BJ (cell line): ENCODE data around the gene ARFGEF3. TPM values are rescaled to one million over a fixed set of nuclear protein-coding genes. Genes with fewer than 3 reads are reported as not detected.

ENCODE experiments used
- CTCF ChIA-PET: fragments of 350-600 bp; formaldehyde crosslinking; extraction: SDS; loops from one replicate; lab custom pipeline; 2021; ENCODE audit warnings: antibody characterized with exemption, inconsistent platforms; lab: Yijun Ruan, JAX
- POLR2A ChIA-PET: fragments of 300-600 bp; sonication (Branson Sonifier 250); formaldehyde crosslinking; extraction: SDS; loops from one replicate; lab custom pipeline; 2021; ENCODE audit warnings: antibody characterized with exemption; lab: Charles Lee
- DNase-seq: peaks from one replicate; pipeline ENCODE4 v3.0.0-alpha.2; 2011; ENCODE audit warnings: low read depth
- H3K27me3 ChIP-seq: 2 replicates; pipeline ENCODE4 v1.6.0; 2011; ENCODE audit warnings: low read length; ENCODE audit not compliant: control insufficient read depth, insufficient read depth
- H3K36me3 ChIP-seq: 2 replicates; pipeline ENCODE4 v1.5.1; 2011; ENCODE audit warnings: low read length; ENCODE audit not compliant: control insufficient read depth, insufficient read depth
- H3K4me3 ChIP-seq: 2 replicates; pipeline ENCODE4 v1.5.1; 2011; ENCODE audit warnings: low read depth, mild to moderate bottlenecking, control low read depth, low read length
- polyA plus RNA-seq: library from polyadenylated mRNA; depleted of rRNA; stranded (reverse); fragments of >200 nt; gene quantifications from 2 replicates; pipeline ENCODE4 v1.2.3, GENCODE V29; 2011
- TF ChIP-seq, protein P1 (sequence below): IDR thresholded peaks from 2 replicates; pipeline ENCODE4 v1.5.1; 2011; ENCODE audit warnings: low read depth, mild to moderate bottlenecking, control low read depth, inconsistent platforms, low read length, moderate library complexity; ENCODE audit not compliant: insufficient read depth

The ARFGEF3 gene
- polyA plus RNA-seq, 1 experiment: 0.27 TPM

DNA sequence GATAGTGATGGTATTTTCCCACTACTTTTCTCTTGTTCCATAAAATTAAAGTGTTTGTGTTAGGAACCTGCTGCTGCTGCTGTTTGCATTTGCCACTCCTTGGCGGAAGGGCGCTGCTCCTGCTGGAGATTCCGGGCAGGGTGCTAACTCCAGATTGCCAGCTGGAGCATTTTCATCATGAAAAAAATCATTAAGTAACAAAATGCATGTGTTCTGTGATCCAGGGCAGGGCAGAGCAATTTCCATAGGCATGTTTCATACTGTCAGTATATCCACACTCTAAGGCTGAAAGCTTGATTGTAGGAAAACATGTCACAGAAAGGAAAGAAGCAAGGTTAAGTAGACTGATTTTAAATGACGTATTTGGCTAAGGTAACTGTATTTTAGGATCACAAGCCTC, 32.5 kb downstream of the ARFGEF3 start:
- no peaks in the 10 kb centered on the region for H3K27me3 ChIP-seq
- TF ChIP-seq, protein P1, sequence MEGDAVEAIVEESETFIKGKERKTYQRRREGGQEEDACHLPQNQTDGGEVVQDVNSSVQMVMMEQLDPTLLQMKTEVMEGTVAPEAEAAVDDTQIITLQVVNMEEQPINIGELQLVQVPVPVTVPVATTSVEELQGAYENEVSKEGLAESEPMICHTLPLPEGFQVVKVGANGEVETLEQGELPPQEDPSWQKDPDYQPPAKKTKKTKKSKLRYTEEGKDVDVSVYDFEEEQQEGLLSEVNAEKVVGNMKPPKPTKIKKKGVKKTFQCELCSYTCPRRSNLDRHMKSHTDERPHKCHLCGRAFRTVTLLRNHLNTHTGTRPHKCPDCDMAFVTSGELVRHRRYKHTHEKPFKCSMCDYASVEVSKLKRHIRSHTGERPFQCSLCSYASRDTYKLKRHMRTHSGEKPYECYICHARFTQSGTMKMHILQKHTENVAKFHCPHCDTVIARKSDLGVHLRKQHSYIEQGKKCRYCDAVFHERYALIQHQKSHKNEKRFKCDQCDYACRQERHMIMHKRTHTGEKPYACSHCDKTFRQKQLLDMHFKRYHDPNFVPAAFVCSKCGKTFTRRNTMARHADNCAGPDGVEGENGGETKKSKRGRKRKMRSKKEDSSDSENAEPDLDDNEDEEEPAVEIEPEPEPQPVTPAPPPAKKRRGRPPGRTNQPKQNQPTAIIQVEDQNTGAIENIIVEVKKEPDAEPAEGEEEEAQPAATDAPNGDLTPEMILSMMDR: no peak
- ChIA-PET CTCF (interaction anchor here (0.8 kb wide), 1 partner anchor 24 kb away, joined by 3 read pairs; the partner anchor contains the start of gene PBOV1), POLR2A (no interaction called here)
- H3K36me3 ChIP-seq: no peaks in the 10 kb centered on the region
- DNase-seq: no peak
- H3K4me3 ChIP-seq: no peak overlapping the region

DNA sequence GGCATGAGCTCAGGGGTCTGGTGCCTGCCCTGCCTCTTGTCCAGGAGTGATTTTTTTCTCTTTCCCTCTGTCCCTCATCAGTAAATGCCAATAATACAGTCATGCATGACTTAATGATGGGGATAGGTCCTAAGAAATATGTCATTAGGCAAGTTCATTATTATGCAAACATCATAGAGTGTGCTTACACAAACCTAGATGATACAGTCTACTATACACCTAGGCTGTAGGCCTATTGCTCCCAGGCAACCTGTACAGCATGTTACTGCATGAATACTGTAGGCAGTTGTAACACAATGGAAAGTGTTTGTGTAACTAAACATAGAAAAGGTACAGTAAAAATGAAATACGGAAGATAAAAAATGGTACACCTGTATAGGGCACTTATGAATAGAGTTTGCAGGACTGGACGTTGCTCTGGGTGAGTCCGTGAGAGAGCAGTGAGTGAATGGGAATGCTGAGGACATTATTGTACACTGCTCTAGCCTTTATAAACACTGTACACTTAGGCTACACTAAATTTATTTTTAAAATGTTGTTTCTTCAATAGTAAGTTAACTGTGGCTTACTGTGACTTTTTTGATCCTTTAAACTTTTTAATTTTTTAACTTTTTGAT, 34.5 kb downstream of the ARFGEF3 start:
- Histone ChIP-seq H3K36me3 (no peaks in the 10 kb centered on the region), H3K4me3 (no peak overlapping the region), H3K27me3 (no peaks in the 10 kb centered on the region)
- DNase-seq: no peak
- ChIA-PET POLR2A (no interaction called here), CTCF (interaction anchor here (1.6 kb wide), 1 partner anchor 9 kb away, joined by 3 read pairs; no protein-coding TSS in a partner anchor)
- TF ChIP-seq, protein P1: no peak

DNA sequence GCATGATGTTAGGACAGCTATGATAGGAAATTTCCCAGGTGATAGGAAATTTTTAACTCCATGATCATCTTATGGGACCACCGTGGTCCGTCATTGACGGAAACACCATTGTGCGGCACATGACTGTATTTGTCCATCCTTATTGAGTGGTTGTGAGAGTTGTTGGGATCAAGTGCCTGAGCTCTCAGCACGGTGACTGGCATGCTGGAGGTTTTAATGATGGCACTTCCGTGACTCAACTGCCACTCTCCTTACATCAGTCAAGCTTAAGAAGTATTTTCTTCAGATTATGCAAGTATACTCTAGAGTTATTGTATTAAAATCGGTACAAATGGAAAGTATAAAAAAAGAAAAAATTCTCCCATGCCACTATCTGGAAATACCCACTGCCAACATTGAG, 35.8 kb downstream of the ARFGEF3 start:
- DNase-seq: no peak
- POLR2A ChIA-PET: no interaction called here
- TF ChIP-seq, protein P1: no peak

DNA sequence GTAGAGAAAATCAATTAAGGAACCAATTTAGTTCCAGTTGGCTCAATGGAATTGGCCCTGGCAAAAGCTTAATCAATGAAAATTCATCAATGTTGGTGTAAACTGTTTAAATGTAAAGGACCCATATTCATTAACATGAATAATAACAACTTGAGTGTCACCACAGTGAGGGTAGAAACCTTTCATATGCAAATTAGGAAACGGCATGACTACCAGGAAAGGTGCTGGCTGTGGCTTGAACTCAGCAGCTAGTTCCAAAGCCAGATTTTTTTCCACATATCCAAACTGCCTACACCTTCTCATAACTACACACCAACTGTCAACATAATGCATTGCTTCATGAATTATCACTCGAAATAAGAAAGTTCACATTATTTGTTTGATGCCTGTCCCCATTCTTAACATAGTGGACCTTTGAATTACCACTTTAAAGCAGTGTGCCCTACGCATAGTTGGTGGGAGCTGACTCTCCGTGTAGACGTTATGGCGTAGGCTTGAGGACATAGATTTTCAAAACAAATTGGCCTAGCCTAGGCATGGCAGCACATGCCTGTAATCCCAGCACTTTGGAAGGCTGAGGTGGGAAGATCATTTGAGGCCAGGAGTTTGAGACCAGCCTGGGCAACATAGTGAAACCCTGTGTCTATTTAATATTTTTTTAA, 36.8 kb downstream of the ARFGEF3 start:
- CTCF ChIA-PET: no interaction called here
- TF ChIP-seq, protein P1: no peak
- DNase-seq: no peak

More for the DNA sequence above, 35.8 kb downstream of the ARFGEF3 start:
- Histone ChIP-seq H3K27me3 (no peaks in the 10 kb centered on the region), H3K4me3 (no peak overlapping the region), H3K36me3 (no peaks in the 10 kb centered on the region)
- CTCF ChIA-PET: interaction anchor here (0.8 kb wide), 1 partner anchor 9 kb away, joined by 3 read pairs; no protein-coding TSS in a partner anchor

DNA sequence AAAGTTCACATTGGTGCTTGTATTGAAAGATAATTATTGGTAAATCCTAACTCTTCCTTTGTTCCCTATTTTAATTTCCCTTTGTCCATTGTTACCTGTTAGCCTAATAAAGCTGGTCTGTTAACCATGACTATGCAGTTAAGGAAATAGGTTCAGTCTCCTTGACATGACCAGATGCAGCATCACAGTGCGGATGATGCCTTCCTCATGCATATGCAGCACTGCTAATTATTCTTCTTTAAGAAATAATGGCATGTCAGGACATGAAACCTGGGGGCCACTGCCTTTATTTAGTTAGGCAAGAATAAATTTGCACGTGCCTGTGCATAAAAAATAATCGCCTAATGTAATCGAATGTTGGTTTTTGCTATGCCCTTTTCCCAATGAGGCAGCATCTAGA, 40.1 kb downstream of the ARFGEF3 start:
- POLR2A ChIA-PET: no interaction called here
- Histone ChIP-seq H3K4me3 (no peak overlapping the region), H3K27me3 (no peaks in the 10 kb centered on the region), H3K36me3 (no peaks in the 10 kb centered on the region)
- no peak for DNase-seq
- TF ChIP-seq, protein P1: no peak
- CTCF ChIA-PET: no interaction called here

More for the DNA sequence above, 36.8 kb downstream of the ARFGEF3 start:
- Histone ChIP-seq H3K4me3 (no peak overlapping the region), H3K27me3 (no peaks in the 10 kb centered on the region), H3K36me3 (no peaks in the 10 kb centered on the region)
- POLR2A ChIA-PET: no interaction called here
